AG09309 (cell line): ENCODE measurements around the gene FN1.
"Not testable (repeated sequence)": the region's sequence is repeated elsewhere in the genome, so short reads cannot be mapped to it uniquely, and the experiment has no call there.

Source experiments
- DNase-seq: peaks from one replicate; pipeline ENCODE4 v3.0.0-alpha.2; 2010; ENCODE audit warnings: low read depth
- H3K4me3 ChIP-seq: 2 replicates; pipeline ENCODE4 v1.5.1; 2011; ENCODE audit warnings: mild to moderate bottlenecking, low read depth, low read length, moderate library complexity; ENCODE audit not compliant: control insufficient read depth
- CTCF ChIP-seq: IDR thresholded peaks from 2 replicates; pipeline ENCODE4 v1.5.1; 2011; ENCODE audit warnings: mild to moderate bottlenecking, low read depth, low read length, inconsistent platforms; ENCODE audit not compliant: insufficient read depth, control insufficient read depth; ENCODE audit errors: missing control alignments

FN1 gene

GRCh38 chr2:215361876-215362561 is 73.8 kb downstream of the FN1 start:
- DNase-seq, result no peak
- H3K4me3 ChIP-seq, result no peak overlapping the region
- no peak for TF ChIP-seq CTCF

GRCh38 chr2:215361211-215361875 is 74.5 kb downstream of the FN1 start:
- no peak for TF ChIP-seq CTCF
- DNase-seq, result no peak
- H3K4me3 ChIP-seq, result no peak overlapping the region

- TF ChIP-seq CTCF, result no peak
- no peak overlapping the region for H3K4me3 ChIP-seq
- no peak for DNase-seq
Measured at GRCh38 chr2:215360596-215360995, 75.3 kb downstream of the FN1 start.

- not testable (repeated sequence) for DNase-seq, H3K4me3 ChIP-seq
Measured at GRCh38 chr2:215360059-215360458, 75.8 kb downstream of the FN1 start.

- no peak for TF ChIP-seq CTCF
- no peak for DNase-seq
- no peak overlapping the region for H3K4me3 ChIP-seq
Measured at GRCh38 chr2:215359576-215359922, 76.3 kb downstream of the FN1 start.

- TF ChIP-seq CTCF, result no peak
- no peak overlapping the region for H3K4me3 ChIP-seq
- DNase-seq, result no peak
Measured at GRCh38 chr2:215358891-215359575, 76.8 kb downstream of the FN1 start.

DNA sequence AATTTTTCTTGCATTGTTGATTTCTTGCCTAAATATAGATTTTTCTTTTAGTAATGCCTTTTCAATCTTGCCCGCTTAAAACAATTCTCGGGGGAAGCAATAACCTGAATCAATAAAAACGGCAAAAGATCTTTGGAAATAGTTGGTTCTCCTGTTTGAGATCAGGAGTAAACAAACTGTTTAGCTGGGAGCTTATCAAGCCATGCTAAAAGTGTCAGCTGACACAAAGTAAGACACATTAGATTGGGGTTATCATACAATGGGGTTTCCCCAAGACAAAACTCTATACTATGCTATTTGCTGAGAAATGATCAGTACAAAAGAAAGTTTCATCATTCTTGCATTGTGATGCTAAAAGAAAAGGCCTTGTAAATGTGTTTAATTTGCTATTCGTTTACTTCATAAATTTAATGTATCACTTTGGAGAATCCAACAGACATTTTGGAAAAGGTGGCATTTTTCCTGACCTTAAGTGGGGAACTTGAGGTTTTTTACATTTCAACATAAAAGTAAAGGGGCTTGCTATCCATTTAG is 77.5 kb downstream of the FN1 start:
- TF ChIP-seq CTCF, result no peak
- no peak overlapping the region for H3K4me3 ChIP-seq
- no peak for DNase-seq
